Cardiac muscle cell (in vitro differentiated cells and primary cell): ENCODE results near the gene ANKRD33B. TPM values are rescaled to one million over a fixed set of nuclear protein-coding genes. Genes with fewer than 3 reads are reported as not detected.

Experiments
- DNase-seq, 2 donors: peaks; one replicate each; pipeline versions ENCODE4 v3.0.0 to v3.0.0-alpha.2; 2010 to 2017; ENCODE audit warnings: low read depth in 1 of 2, low spot score in 1 of 2
- H3K27ac ChIP-seq: fragments of 200-600 bp; sonication (generic); 2 replicates; pipeline ENCODE4 v1.5.1; 2016
- H3K27me3 ChIP-seq: fragments of 200-600 bp; sonication (generic); 2 replicates; pipeline ENCODE4 v1.6.0; 2016; ENCODE audit warnings: control low read depth
- H3K36me3 ChIP-seq: fragments of 200-600 bp; sonication (generic); 2 replicates; pipeline ENCODE4 v1.5.1; 2016; ENCODE audit warnings: control low read depth
- H3K4me1 ChIP-seq: fragments of 200-600 bp; sonication (generic); 2 replicates; pipeline ENCODE4 v1.8.1; 2017; ENCODE audit warnings: low read depth, mild to moderate bottlenecking, mixed run types
- H3K4me3 ChIP-seq: fragments of 200-600 bp; sonication (generic); 2 replicates; pipeline ENCODE4 v1.5.1; 2016; ENCODE audit warnings: mild to moderate bottlenecking
- H3K9me3 ChIP-seq: fragments of 200-600 bp; sonication (generic); 2 replicates; pipeline ENCODE4 v1.5.1; 2017; ENCODE audit warnings: low read depth, mild to moderate bottlenecking, control low read depth
- CTCF ChIP-seq: IDR thresholded peaks from 2 replicates; pipeline ENCODE4 v1.5.1; 2012; ENCODE audit warnings: low read depth, mild to moderate bottlenecking, low read length
- polyA plus RNA-seq: library from polyadenylated mRNA; unstranded; fragments of >200 nt; fragmentation: Nextera tagmentation; extraction: Ambion mirVana; gene quantifications from 2 replicates; pipeline ENCODE4 v1.2.1, GENCODE V29; 2016
- total RNA-seq: library from RNA; depleted of rRNA; stranded (reverse); fragments of >200 nt; gene quantifications from 2 replicates; pipeline ENCODE4 v1.2.3, GENCODE V29; 2016

ANKRD33B gene
- total and polyA plus RNA-seq, 2 experiments from 2014 or later, result 5.7 to 14.8 TPM

DNA sequence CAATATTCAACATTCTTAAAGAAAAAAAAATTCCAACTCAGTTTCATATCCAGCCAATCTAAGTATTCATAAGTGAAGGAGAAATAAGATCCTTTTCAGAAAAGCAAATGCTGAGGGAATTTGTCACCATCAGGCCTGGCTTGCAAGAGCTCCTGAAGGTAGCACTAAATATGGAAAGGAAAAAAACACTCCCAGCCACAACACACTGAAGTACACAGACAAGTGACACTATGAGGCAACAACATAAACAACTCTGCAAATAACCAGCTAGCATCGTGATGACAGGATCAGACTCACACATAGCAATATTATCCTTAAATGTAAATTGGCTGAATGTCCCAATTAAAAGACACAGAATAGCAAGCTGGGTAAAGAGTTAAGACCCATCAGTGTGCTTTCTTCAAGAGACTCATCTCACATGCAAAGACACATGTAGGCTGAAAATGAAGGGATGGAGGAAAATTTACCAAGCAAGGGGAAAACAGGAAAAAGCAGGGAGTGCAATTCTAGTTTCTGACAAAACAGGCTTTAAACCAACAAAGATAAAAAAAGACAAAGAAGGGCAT lies 33.1 kb downstream of the ANKRD33B start:
- DNase-seq, result no peak
- no peak for TF ChIP-seq CTCF
- Histone ChIP-seq H3K36me3 (no peaks in the 10 kb centered on the region), H3K4me1 (peaks cover 11% of the 10 kb centered on the region), H3K27me3 (no peaks in the 10 kb centered on the region), H3K9me3 (no peaks in the 10 kb centered on the region), H3K27ac (no peak overlapping the region), H3K4me3 (no peak overlapping the region)

DNA sequence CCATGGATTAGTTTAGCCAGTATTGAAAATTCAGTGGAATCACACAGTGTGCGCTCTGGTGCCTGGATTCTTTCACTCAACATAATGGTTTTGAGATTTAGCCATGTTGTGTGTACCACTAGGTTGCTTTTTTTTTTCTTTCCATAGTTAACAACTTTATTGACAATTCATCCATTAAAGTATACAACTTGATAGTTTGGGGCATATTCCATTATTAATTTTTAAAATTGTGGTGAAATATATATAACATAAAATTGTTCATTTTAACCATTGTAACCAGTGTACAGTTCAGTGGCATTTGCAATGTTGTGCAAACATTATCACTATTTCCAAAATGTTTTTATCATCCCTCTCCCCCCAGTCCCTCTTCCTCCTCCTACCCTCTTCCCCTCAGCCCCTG lies 35.2 kb downstream of the ANKRD33B start:
- no peak for DNase-seq
- no peak for TF ChIP-seq CTCF

DNA sequence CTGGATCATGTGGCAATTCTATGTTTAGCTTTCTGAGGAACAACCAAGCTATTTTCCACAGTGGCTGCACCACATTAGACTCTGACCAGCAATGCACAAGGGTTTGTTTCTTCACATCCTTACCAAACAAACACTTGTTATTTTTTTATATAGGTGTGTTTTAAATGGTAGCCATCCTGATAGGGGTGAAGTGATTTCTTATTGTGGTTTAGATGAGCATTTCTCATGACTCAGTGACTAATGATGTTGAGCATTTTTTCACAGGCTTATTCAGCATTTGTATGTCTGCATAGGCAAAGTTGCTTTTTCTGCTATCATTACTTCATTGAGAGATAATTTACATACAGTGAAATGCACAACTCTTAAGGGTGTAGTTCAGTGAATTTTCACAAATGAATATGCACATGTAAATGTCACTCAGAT lies 36.0 kb downstream of the ANKRD33B start:
- no peaks in the 10 kb centered on the region for H3K27me3 ChIP-seq
- H3K27ac ChIP-seq, result no peak overlapping the region
- H3K4me1 ChIP-seq, result peaks cover 14% of the 10 kb centered on the region
- no peak for TF ChIP-seq CTCF
- H3K9me3 ChIP-seq, result no peaks in the 10 kb centered on the region
- DNase-seq, result peak in 1 of 2 donors; percentile 41
- H3K4me3 ChIP-seq, result no peak overlapping the region
- no peaks in the 10 kb centered on the region for H3K36me3 ChIP-seq

More for the DNA sequence above, 35.2 kb downstream of the ANKRD33B start:
- no peak overlapping the region for H3K4me3 ChIP-seq
- peaks cover 14% of the 10 kb centered on the region for H3K4me1 ChIP-seq
- H3K27me3 ChIP-seq, result no peaks in the 10 kb centered on the region
- no peaks in the 10 kb centered on the region for H3K9me3 ChIP-seq
- H3K36me3 ChIP-seq, result no peaks in the 10 kb centered on the region
- H3K27ac ChIP-seq, result no peak overlapping the region

DNA sequence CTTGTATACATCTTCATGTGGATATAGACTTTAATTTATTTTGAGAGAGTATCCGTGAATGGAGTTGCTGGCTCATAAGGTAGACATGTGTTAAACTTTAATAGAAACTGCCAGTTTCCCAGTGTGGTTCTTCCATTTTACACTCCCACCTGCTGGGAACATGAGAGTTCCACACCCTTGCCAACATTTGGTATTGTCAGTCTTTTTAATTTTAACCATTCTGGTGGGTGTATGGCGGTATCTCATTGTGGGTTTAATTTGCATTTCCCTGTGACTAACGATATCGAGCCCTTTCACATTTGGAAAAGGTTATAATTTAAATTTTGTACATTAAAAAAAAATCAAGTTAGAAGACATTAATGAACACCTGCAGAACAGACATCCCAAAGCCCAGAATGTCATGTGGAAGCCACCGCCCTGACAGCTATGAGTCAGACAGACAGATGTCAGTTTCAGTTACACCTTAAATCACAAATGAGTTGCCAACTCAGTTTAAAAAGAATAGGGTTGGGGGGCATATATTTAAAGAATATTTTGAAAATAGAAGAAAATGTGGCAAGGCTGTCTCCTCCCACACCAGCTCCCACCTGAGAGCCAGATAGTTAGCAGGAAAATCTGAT lies 36.9 kb downstream of the ANKRD33B start:
- H3K4me1 ChIP-seq, result peaks cover 14% of the 10 kb centered on the region
- H3K27ac ChIP-seq, result peak overlapping the region; percentile 71
- TF ChIP-seq CTCF, result no peak
- H3K9me3 ChIP-seq, result no peaks in the 10 kb centered on the region
- H3K4me3 ChIP-seq, result no peak overlapping the region
- H3K36me3 ChIP-seq, result no peaks in the 10 kb centered on the region
- DNase-seq, result no peak
- no peaks in the 10 kb centered on the region for H3K27me3 ChIP-seq

DNA sequence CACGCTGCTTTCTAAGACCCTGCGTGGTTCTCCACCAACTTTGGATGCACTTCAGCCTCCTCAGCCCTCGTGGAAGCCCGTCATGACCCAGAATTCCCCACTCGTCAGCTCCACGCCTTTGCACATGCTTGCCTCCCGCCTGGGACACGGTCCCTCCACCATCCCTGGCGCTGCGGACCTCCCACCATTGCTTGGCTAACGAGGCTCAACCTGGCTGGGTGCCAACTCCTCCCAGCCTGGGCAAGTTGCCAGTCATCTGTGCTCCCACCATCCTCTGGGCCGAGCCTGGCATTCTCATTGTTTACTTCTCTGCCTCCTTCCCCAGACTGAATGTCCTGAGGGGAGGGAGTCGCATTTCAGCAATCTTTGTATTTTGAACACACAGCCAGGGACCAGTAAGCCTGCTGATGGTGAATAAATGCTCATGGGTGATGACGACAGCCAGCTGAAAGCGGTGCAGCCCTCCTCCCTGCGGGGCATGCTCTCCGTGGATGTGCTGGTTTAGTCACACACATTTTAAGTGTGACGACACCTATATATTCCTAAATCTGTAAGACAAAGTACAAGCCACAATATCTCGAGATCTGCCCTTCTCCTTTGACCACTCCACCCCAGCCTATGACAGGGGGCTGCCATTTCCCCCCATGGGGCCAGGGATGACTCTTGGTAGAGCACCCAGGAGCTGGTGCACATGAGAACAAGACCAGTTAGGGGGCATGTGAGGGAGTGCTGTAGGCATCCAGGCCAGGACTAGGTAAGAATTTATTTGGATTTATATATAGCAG lies 37.6 kb downstream of the ANKRD33B start:
- peak; percentile 41 to 93 for DNase-seq
- Histone ChIP-seq H3K27me3 (no peaks in the 10 kb centered on the region), H3K36me3 (no peaks in the 10 kb centered on the region), H3K9me3 (no peaks in the 10 kb centered on the region), H3K4me1 (peaks cover 16% of the 10 kb centered on the region), H3K27ac (peak overlapping the region; percentile 71), H3K4me3 (no peak overlapping the region)
- TF ChIP-seq CTCF, result no peak
